Neuron (in vitro differentiated cells): ENCODE measurements around the gene TRAPPC2L.

Source experiments
- H2AFZ ChIP-seq: one replicate; pipeline ENCODE4 v1.6.1; 2013; ENCODE audit warnings: low read depth, mild to moderate bottlenecking, inconsistent platforms, low read length, moderate library complexity
- H3K27me3 ChIP-seq: one replicate; pipeline ENCODE4 v1.6.1; 2013; ENCODE audit warnings: low read length; ENCODE audit not compliant: insufficient read depth
- H3K36me3 ChIP-seq: one replicate; pipeline ENCODE4 v1.6.1; 2013; ENCODE audit warnings: low read length; ENCODE audit not compliant: insufficient read depth
- H3K4me1 ChIP-seq: one replicate; pipeline ENCODE4 v1.6.1; 2013; ENCODE audit warnings: low read length; ENCODE audit not compliant: insufficient read depth
- H3K4me3 ChIP-seq: 2 replicates; pipeline ENCODE4 v1.5.1; 2013; ENCODE audit warnings: mild to moderate bottlenecking, low read length, moderate library complexity
- H3K9me3 ChIP-seq: one replicate; pipeline ENCODE4 v1.6.1; 2013; ENCODE audit warnings: low read length

The TRAPPC2L gene

GRCh38 chr16:88824256-88825077 lies 32.5 kb upstream of the TRAPPC2L start:
- no peaks in the 10 kb centered on the region for H3K4me1 ChIP-seq
- H3K9me3 ChIP-seq, result no peaks in the 10 kb centered on the region
- H3K27me3 ChIP-seq, result no peaks in the 10 kb centered on the region
- no peaks in the 10 kb centered on the region for H3K36me3 ChIP-seq
- H3K4me3 ChIP-seq, result no peak overlapping the region
- H2AFZ ChIP-seq, result no peak overlapping the region

GRCh38 chr16:88825146-88825545 lies 31.8 kb upstream of the TRAPPC2L start:
- Histone ChIP-seq H3K4me3 (no peak overlapping the region), H3K4me1 (no peaks in the 10 kb centered on the region), H3K27me3 (no peaks in the 10 kb centered on the region), H3K9me3 (no peaks in the 10 kb centered on the region), H2AFZ (no peak overlapping the region), H3K36me3 (no peaks in the 10 kb centered on the region)

- no peaks in the 10 kb centered on the region for H3K9me3 ChIP-seq
- H2AFZ ChIP-seq, result no peak overlapping the region
- no peak overlapping the region for H3K4me3 ChIP-seq
- no peaks in the 10 kb centered on the region for H3K36me3 ChIP-seq
- no peaks in the 10 kb centered on the region for H3K27me3 ChIP-seq
- H3K4me1 ChIP-seq, result no peaks in the 10 kb centered on the region
These were observed 30.7 kb upstream of the TRAPPC2L start for GRCh38 chr16:88826070-88826840.

- H3K4me1 ChIP-seq, result no peaks in the 10 kb centered on the region
- no peaks in the 10 kb centered on the region for H3K27me3 ChIP-seq
- no peaks in the 10 kb centered on the region for H3K36me3 ChIP-seq
- no peaks in the 10 kb centered on the region for H3K9me3 ChIP-seq
- no peak overlapping the region for H3K4me3 ChIP-seq
- no peak overlapping the region for H2AFZ ChIP-seq
These were observed 29.2 kb upstream of the TRAPPC2L start for GRCh38 chr16:88827727-88828126.

GRCh38 chr16:88828711-88829110 lies 28.2 kb upstream of the TRAPPC2L start:
- Histone ChIP-seq H3K4me1 (no peaks in the 10 kb centered on the region), H3K36me3 (no peaks in the 10 kb centered on the region), H3K4me3 (no peak overlapping the region), H3K27me3 (no peaks in the 10 kb centered on the region), H2AFZ (no peak overlapping the region), H3K9me3 (no peaks in the 10 kb centered on the region)

GRCh38 chr16:88830258-88830657 lies 26.7 kb upstream of the TRAPPC2L start:
- Histone ChIP-seq H3K36me3 (no peaks in the 10 kb centered on the region), H3K9me3 (no peaks in the 10 kb centered on the region), H3K27me3 (no peaks in the 10 kb centered on the region), H3K4me3 (no peak overlapping the region), H2AFZ (no peak overlapping the region), H3K4me1 (no peaks in the 10 kb centered on the region)

- no peaks in the 10 kb centered on the region for H3K9me3 ChIP-seq
- no peaks in the 10 kb centered on the region for H3K4me1 ChIP-seq
- H3K27me3 ChIP-seq, result no peaks in the 10 kb centered on the region
- H3K4me3 ChIP-seq, result no peak overlapping the region
- no peaks in the 10 kb centered on the region for H3K36me3 ChIP-seq
- H2AFZ ChIP-seq, result no peak overlapping the region
These were observed 26.1 kb upstream of the TRAPPC2L start for GRCh38 chr16:88830783-88831182.

- Histone ChIP-seq H3K4me1 (no peaks in the 10 kb centered on the region), H2AFZ (no peak overlapping the region), H3K36me3 (no peaks in the 10 kb centered on the region), H3K4me3 (no peak overlapping the region), H3K9me3 (no peaks in the 10 kb centered on the region), H3K27me3 (no peaks in the 10 kb centered on the region)
These were observed 25.1 kb upstream of the TRAPPC2L start for GRCh38 chr16:88831838-88832237.

- H3K4me3 ChIP-seq, result no peak overlapping the region
- H3K27me3 ChIP-seq, result no peaks in the 10 kb centered on the region
- no peaks in the 10 kb centered on the region for H3K9me3 ChIP-seq
These were observed 23.8 kb upstream of the TRAPPC2L start for GRCh38 chr16:88833086-88833485.

GRCh38 chr16:88834670-88835069 lies 22.3 kb upstream of the TRAPPC2L start:
- Histone ChIP-seq H3K9me3 (no peaks in the 10 kb centered on the region), H3K4me3 (no peak overlapping the region), H2AFZ (no peak overlapping the region), H3K36me3 (no peaks in the 10 kb centered on the region), H3K4me1 (no peaks in the 10 kb centered on the region), H3K27me3 (no peaks in the 10 kb centered on the region)

More at GRCh38 chr16:88833086-88833485, 23.8 kb upstream of the TRAPPC2L start:
- Histone ChIP-seq H3K36me3 (no peaks in the 10 kb centered on the region), H2AFZ (no peak overlapping the region), H3K4me1 (no peaks in the 10 kb centered on the region)

- no peak overlapping the region for H2AFZ ChIP-seq
- no peaks in the 10 kb centered on the region for H3K36me3 ChIP-seq
- no peaks in the 10 kb centered on the region for H3K4me1 ChIP-seq
- H3K9me3 ChIP-seq, result no peaks in the 10 kb centered on the region
- H3K27me3 ChIP-seq, result no peaks in the 10 kb centered on the region
- H3K4me3 ChIP-seq, result no peak overlapping the region
These were observed 21.5 kb upstream of the TRAPPC2L start for GRCh38 chr16:88835383-88835782.

GRCh38 chr16:88835818-88836217 lies 21.1 kb upstream of the TRAPPC2L start:
- H3K4me1 ChIP-seq, result no peaks in the 10 kb centered on the region
- H3K36me3 ChIP-seq, result no peaks in the 10 kb centered on the region
- H3K4me3 ChIP-seq, result no peak overlapping the region
- H2AFZ ChIP-seq, result no peak overlapping the region
- H3K27me3 ChIP-seq, result no peaks in the 10 kb centered on the region
- H3K9me3 ChIP-seq, result no peaks in the 10 kb centered on the region

GRCh38 chr16:88836791-88837190 lies 20.1 kb upstream of the TRAPPC2L start:
- no peaks in the 10 kb centered on the region for H3K9me3 ChIP-seq
- H3K4me3 ChIP-seq, result no peak overlapping the region
- H3K36me3 ChIP-seq, result no peaks in the 10 kb centered on the region
- no peaks in the 10 kb centered on the region for H3K4me1 ChIP-seq
- H3K27me3 ChIP-seq, result no peaks in the 10 kb centered on the region
- no peak overlapping the region for H2AFZ ChIP-seq
